HG03354 (cell line): ENCODE data around the gene HCFC2.
"Not testable (repeated sequence)": the region's sequence is repeated elsewhere in the genome, so short reads cannot be mapped to it uniquely, and the experiment has no call there.

Source experiments
- ATAC-seq: cut with Tn5 transposase; IDR thresholded peaks from one replicate; pipeline ENCODE4 v1.9.1; 2021; ENCODE audit warnings: mild to moderate bottlenecking; ENCODE audit not compliant: unreplicated experiment, poor library complexity, severe bottlenecking

HCFC2 gene

GRCh38 chr12:104064031-104064841, at the start of gene HCFC2:
Gene HCFC2 (plus strand): TSS chr12:104064531. CDS start chr12:104064561, 30 bp downstream.
- peak; percentile 87 for ATAC-seq

DNA sequence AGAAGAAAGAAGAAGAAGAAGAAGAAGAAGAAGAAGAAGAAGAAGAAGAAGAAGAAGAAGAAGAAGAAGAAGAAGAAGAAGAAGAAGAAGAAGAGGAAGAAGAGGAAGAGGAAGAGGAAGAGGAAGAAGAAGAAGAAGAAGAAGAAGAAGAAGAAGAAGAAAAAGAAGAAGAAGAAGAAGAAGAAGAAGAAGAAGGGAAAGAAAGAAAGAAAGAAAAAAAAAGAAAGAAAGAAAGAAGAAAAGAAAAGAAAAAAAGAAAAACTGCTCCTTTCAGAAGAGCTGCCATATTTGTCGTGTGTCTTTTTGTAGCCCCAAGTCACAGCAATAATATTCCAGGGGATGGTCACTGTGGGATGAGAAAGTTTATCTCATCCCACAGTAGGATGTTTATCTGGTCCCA, 42.5 kb upstream of the HCFC2 start:
- not testable (repeated sequence) for ATAC-seq

GRCh38 chr12:104022786-104023185, 41.5 kb upstream of the HCFC2 start:
- no peak for ATAC-seq

DNA sequence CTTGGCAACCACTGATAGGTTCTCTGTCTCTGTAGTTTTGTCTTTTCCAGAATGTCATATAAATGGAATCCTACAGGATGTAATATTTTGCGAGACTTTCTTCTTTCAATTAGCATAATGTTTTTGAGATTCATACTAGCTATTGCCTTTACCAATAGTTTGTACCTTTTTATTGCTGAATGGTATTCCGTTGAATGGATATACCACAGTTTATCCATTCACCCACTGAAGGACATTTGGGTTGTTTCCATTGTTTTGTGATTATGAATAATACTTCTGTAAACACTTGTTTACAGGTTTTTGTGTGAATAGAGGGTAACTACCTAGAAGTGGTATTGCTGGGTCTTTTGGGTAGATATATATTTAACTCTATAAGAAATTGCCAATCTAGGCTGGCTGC, 40.6 kb upstream of the HCFC2 start:
- no peak for ATAC-seq

DNA sequence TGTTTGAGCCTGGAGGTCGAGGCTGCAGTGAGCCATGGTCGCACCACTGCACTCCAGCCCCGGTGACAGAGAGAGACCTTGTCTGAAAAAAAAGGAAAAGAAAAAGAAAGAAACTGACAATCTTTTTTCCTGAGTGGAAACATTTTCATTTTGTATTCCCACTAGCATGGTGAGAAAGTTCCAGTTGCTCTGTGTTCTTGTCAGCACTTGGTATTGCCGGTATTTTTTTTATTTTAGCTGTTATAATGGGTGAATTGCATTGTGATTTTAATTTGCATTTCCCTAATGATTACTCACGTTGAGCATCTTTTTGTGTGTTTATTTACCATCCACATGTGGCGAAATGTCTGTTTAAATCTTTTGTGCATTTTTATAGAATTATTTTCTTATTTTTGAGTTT, 40.0 kb upstream of the HCFC2 start:
- no peak for ATAC-seq

- no peak for ATAC-seq
Observed at GRCh38 chr12:104025771-104026170, 38.6 kb upstream of the HCFC2 start.

GRCh38 chr12:104026841-104027599, 37.3 kb upstream of the HCFC2 start:
- ATAC-seq = no peak

DNA sequence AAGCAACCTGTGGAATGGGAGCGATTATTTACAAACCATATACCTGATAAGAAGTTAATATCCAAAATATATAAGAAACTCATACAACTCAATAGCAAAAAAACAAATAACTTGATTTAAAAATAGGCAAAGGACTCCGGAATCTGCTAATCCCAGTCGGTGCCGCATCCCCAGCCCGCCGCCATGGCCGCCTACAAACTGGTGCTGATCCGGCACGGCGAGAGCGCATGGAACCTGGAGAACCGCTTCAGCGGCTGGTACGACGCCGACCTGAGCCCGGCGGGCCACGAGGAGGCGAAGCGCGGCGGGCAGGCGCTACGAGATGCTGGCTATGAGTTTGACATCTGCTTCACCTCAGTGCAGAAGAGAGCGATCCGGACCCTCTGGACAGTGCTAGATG, 33.7 kb upstream of the HCFC2 start:
- not testable (repeated sequence) for ATAC-seq

GRCh38 chr12:104036143-104036542, 28.2 kb upstream of the HCFC2 start:
- ATAC-seq = not testable (repeated sequence)

DNA sequence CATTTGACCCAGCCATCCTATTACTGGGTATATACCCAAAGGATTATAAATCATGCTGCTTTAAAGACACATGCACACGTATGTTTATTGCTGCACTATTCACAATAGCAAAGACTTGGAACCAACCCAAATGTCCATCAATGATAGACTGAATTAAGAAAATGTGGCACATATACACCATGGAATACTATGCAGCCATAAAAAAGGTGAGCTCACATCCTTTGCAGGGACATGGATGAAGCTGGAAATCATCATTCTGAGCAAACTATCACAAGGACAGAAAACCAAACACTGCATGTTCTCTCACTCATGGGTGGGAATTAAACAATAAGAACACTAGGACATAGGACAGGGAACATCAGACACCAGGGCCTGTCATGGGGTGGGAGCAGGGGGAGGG, 24.6 kb upstream of the HCFC2 start:
- ATAC-seq = not testable (repeated sequence)

GRCh38 chr12:104042580-104042979, 21.8 kb upstream of the HCFC2 start:
- no peak for ATAC-seq

GRCh38 chr12:104044158-104044557, 20.2 kb upstream of the HCFC2 start:
- no peak for ATAC-seq

GRCh38 chr12:104046306-104046705, 18.0 kb upstream of the HCFC2 start:
- no peak for ATAC-seq

DNA sequence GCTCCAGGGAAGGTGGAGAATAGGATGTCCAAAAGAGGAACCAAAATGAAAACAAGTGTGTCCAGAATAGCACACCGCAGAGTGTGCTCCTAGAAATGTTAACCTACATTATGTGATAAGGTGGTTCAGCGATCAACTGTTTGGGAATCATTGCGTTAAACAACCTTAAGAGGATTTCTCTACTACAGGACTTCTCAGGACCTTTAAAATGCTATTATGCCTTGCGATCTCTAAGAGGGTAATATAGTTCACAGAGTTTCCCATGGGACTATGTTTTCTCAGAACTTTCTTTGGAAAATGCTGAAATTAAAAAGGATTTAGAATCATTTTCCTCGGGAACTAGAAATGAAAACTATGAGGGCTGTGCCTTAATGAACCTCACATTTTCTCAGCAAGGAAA, 16.2 kb upstream of the HCFC2 start:
- ATAC-seq = no peak

DNA sequence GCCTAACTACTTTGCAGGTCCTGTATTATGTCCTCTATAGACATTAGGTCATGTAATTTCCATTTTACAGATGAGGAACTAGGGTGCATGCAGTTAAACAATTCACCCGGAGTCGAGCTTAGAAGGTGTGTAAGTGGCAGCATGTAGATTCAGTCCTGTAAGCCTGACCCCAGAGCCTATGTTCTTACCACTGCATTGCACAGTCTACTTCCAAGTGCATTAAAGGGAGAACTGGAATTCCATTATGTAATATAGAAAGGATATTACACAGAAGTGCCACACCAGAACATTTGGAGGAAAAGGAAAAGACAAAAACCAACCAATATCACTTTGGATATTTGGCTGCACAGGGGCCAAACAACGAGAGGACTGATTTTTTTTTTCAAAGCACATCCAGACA, 15.5 kb upstream of the HCFC2 start:
- ATAC-seq = no peak

DNA sequence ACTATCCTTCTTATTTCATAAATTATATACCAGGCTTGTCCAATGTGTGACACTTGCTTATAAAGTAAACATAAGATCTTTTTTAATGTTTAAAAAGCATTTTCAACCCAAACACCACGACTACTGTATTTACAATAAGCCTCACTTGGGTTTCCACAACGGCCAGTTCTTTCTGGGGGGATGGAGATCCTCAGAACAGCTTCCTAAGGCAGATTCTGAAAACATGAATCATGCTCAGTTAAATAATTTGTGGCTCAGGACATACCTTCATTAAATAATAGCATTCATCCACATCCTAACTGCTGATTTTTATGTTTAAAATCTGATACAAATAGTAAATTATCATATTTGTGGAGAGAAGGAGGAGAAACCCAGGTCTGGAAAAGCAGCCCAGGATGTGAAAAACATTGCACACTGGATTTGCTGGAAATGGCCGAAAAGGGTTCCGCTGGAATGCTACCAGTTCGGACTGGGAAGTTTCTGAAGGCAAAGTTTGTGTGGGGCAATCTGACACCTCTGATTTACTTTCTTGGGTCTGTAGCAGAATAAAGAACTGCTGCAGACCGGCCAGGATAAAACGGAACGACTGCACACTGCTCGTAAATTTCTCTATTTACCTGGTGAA, 14.9 kb upstream of the HCFC2 start:
- ATAC-seq = no peak

- no peak for ATAC-seq
Observed at GRCh38 chr12:104049903-104050356, 14.4 kb upstream of the HCFC2 start, which contains the start of gene GLT8D2. Gene GLT8D2 (minus strand): TSS chr12:104050187. CDS start chr12:104019648, 30,539 bp downstream.

DNA sequence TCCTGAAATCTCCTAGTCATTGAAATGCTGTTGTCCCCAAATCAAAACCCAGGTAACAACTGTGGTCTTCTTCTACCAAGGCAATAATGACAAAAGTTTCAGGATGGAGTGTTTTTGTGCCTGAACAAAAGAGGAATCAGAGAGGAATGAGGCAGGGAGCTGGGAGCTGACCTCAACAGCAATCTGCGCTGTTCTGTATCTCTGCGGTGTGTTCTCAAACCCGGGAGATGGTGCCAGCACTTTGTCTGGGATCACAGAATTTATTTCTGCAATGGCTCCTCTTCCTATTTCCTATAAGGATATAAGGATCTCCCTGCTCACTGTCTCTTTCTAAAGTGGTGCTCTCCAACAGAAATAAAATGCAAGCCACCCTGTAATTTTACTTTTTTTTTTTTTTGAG, 13.9 kb upstream of the HCFC2 start:
- ATAC-seq = no peak

DNA sequence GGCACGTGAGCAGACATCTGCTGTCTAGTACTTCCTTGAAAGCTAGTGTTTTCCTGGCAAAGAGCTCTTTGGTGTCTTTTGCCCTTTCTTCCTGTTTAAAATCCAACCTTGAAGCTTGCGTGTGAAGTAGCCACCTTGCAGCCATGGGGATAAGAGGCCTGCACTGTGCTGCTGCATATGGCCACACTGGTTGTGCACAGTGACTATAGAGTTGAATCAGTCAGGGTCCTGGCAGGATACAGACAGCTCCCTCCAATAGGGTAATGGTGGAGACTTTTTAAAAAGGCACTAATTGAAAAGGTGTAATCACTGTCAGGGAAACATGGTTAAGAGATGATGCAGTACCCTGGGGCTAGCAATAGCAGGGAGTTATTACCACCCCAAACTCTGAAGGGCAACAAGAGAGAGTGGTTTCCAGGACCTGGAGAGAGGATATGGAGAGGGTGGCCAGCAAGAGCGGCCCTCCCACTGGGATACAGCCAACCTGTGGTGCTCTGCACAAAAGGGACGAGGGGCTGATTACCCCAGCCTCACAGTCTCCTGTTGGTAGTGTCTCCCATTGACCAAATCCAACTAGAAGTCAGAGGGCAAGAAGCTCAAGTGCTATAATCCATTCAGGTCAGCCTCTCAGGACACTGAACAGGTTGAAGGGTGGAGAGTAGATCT, 9.5 kb upstream of the HCFC2 start:
- ATAC-seq = no peak
